HepG2 (cell line): Measurements from ENCODE around the gene PLXNC1. TPM values are rescaled to one million over a fixed set of nuclear protein-coding genes. Genes with fewer than 3 reads are reported as not detected.

Experiments
- ATAC-seq: fragments of 200-7000 bp; cut with Tn5 transposase; 3 replicates; pipeline ENCODE4 v1.9.1; 2020; ENCODE audit warnings: mild to moderate bottlenecking, moderate library complexity
- BruUV-seq: library from RNA; stranded (reverse); fragments of 400-500 nt; replicated peaks from 2 replicates; lab custom pipeline; 2021; lab: Mats Ljungman, UMichigan
- CTCF ChIA-PET: fragments of 300-600 bp; formaldehyde crosslinking; extraction: SDS; loops from one replicate; lab custom pipeline; 2021; ENCODE audit warnings: low total read pairs, inconsistent platforms, low intra/inter-chr PET ratio; lab: Yijun Ruan, JAX
- POLR2A ChIA-PET: fragments of 350-600 bp; sonication (Branson Sonifier 250); formaldehyde crosslinking; loops from one replicate; lab custom pipeline; 2020; ENCODE audit warnings: antibody characterized with exemption, inconsistent platforms; lab: Yijun Ruan, JAX
- DNase-seq: peaks from one replicate; pipeline ENCODE4 v3.0.0-alpha.2; 2015; ENCODE audit warnings: low spot score
- FAIRE-seq: peaks from 3 replicates; lab custom pipeline; 2011; peaks lifted over from hg19 to GRCh38; lab: Jason Lieb, UNC
- H2AFZ ChIP-seq: one replicate; pipeline ENCODE4 v1.6.1; 2011; ENCODE audit warnings: low read length, inconsistent platforms
- H3K27ac ChIP-seq: fragments of 300-600 bp; 3 replicates; pipeline ENCODE4 v1.8.0; 2011; ENCODE audit warnings: mixed run types, mild to moderate bottlenecking, mixed read lengths, low read length, inconsistent platforms; ENCODE audit not compliant: insufficient read depth; ENCODE audit errors: extremely low read length
- H3K27me3 ChIP-seq, 2 experiments: fragments of 200-600 bp in 1 of 2; 2 replicates in 1 of 2; 3 replicates in 1 of 2; pipeline versions ENCODE4 v1.6.0 to v1.8.0; 2011; ENCODE audit warnings: low read length in 2 of 2, mild to moderate bottlenecking in 2 of 2, moderate library complexity in 2 of 2, inconsistent platforms in 1 of 2; ENCODE audit not compliant: insufficient read depth in 2 of 2, control insufficient read depth in 1 of 2
- H3K36me3 ChIP-seq, 2 experiments: fragments of 200-600 bp in 1 of 2; replicated peaks in 1 of 2; 2 replicates in 1 of 2; 3 replicates in 1 of 2; pipeline versions ENCODE4 v1.5.1 to v1.8.0; 2011; ENCODE audit warnings: low read length in 2 of 2, inconsistent platforms in 1 of 2; ENCODE audit not compliant: insufficient read depth in 2 of 2, control insufficient read depth in 1 of 2
- H3K4me1 ChIP-seq: 2 replicates; pipeline ENCODE4 v1.5.1; 2012; ENCODE audit warnings: low read length, inconsistent platforms; ENCODE audit not compliant: insufficient read depth
- H3K4me2 ChIP-seq: 2 replicates; pipeline ENCODE4 v1.6.0; 2011; ENCODE audit warnings: low read depth, low read length, inconsistent platforms
- H3K4me3 ChIP-seq, 3 experiments: fragments of 200-600 bp in 1 of 3; sonication (generic), shearing (Covaris generic) in 1 of 3; replicated peaks in 1 of 3; 2 replicates each; pipeline ENCODE4 v1.5.1; 2011 to 2016; ENCODE audit warnings: low read length in 3 of 3, inconsistent platforms in 2 of 3, low read depth in 2 of 3, mild to moderate bottlenecking in 2 of 3, control low read depth in 1 of 3, mixed read lengths in 1 of 3; ENCODE audit not compliant: insufficient read depth in 1 of 3
- H3K79me2 ChIP-seq: one replicate; pipeline ENCODE4 v1.6.1; 2011; ENCODE audit warnings: low read length, inconsistent platforms; ENCODE audit not compliant: insufficient read depth
- H3K9ac ChIP-seq: 2 replicates; pipeline ENCODE4 v1.6.0; 2011; ENCODE audit warnings: mild to moderate bottlenecking, low read depth, low read length, inconsistent platforms; ENCODE audit not compliant: insufficient read depth
- H3K9me3 ChIP-seq: 2 replicates; pipeline ENCODE4 v1.5.1; 2012; ENCODE audit warnings: mild to moderate bottlenecking, low read length
- H4K20me1 ChIP-seq: 2 replicates; pipeline ENCODE4 v1.6.0; 2011; ENCODE audit warnings: inconsistent platforms, mild to moderate bottlenecking, low read length, moderate library complexity; ENCODE audit not compliant: insufficient read depth
- ARNTL ChIP-seq: sonication (generic); formaldehyde crosslinking; IDR thresholded peaks from 2 replicates; pipeline ENCODE4 v1.4.0; 2020; ENCODE audit warnings: mild to moderate bottlenecking, missing genetic modification reagents
- HOXA9 ChIP-seq: sonication (generic); formaldehyde crosslinking; IDR thresholded peaks from 2 replicates; pipeline ENCODE4 v1.8.1; 2022; ENCODE audit warnings: missing genetic modification reagents, mild to moderate bottlenecking, moderate library complexity, borderline replicate concordance
- NKX3-1 ChIP-seq: sonication (generic); formaldehyde crosslinking; IDR thresholded peaks from 2 replicates; pipeline ENCODE4 v1.5.0; 2020; ENCODE audit warnings: missing genetic modification reagents
- NR2F2 ChIP-seq: IDR thresholded peaks from 2 replicates; pipeline ENCODE4 v1.6.1; 2012; ENCODE audit warnings: low read depth, inconsistent platforms, borderline replicate concordance
- PAF1 ChIP-seq: IDR thresholded peaks from 2 replicates; pipeline ENCODE4 v1.6.1; 2016; ENCODE audit warnings: missing genetic modification reagents, missing compliant biosample characterization
- RAD51 ChIP-seq: fragments of 450-650 bp; IDR thresholded peaks from 2 replicates; pipeline ENCODE4 v1.6.1; 2016; ENCODE audit warnings: borderline replicate concordance
- WIZ ChIP-seq: sonication (generic); formaldehyde crosslinking; IDR thresholded peaks from 2 replicates; pipeline ENCODE4 v1.5.1; 2020; ENCODE audit warnings: mild to moderate bottlenecking, missing genetic modification reagents
- ZNF274 ChIP-seq: sonication (generic); formaldehyde crosslinking; IDR thresholded peaks from 2 replicates; pipeline ENCODE4 v1.5.1; 2020; ENCODE audit warnings: mild to moderate bottlenecking, missing genetic modification reagents
- ZNF577 ChIP-seq: sonication (generic); formaldehyde crosslinking; IDR thresholded peaks from 2 replicates; pipeline ENCODE4 v1.4.0; 2020; ENCODE audit warnings: mild to moderate bottlenecking, low read depth, missing genetic modification reagents, borderline replicate concordance
- ZNF816 ChIP-seq: sonication (generic); formaldehyde crosslinking; IDR thresholded peaks from 2 replicates; pipeline ENCODE4 v1.8.0; 2022; ENCODE audit warnings: missing genetic modification reagents, mild to moderate bottlenecking, borderline replicate concordance
- ZSCAN21 ChIP-seq: sonication (generic); formaldehyde crosslinking; IDR thresholded peaks from 2 replicates; pipeline ENCODE4 v1.8.0; 2022; ENCODE audit warnings: mild to moderate bottlenecking, missing genetic modification reagents, moderate library complexity, borderline replicate concordance
- WGBS: methylation state at CpG from one replicate; pipeline ENCODE4 v1.1.6; 2017; ENCODE audit warnings: low lambda C conversion rate; 5-methylcytosine and 5-hydroxymethylcytosine counted together
- in situ Hi-C: cut with HindIII; loops from 2 replicates; pipeline ENCODE4 v1.10.0; 2017; ENCODE audit warnings: low pct_unique_long_range_greater_than_20kb; ENCODE audit not compliant: extremely low pct_ligation_motif_present
- intact Hi-C: fragments of 100-400 bp; cut with micrococcal nuclease; formaldehyde crosslinking; loops from one replicate; pipeline ENCODE4 v1.10.0; 2022; ENCODE audit not compliant: unreplicated experiment
- polyA plus RNA-seq, 8 experiments: library from polyadenylated mRNA; depleted of rRNA in 3 of 8; stranded (reverse) in 7 of 8; unstranded in 1 of 8; fragments of >200 nt; fragmentation: Illumina TruSeq in 4 of 8; extraction: Trizol in 4 of 8; gene quantifications; 2 replicates each; pipeline versions ENCODE4 v1.2.1 to v1.2.3, GENCODE V29; 2011 to 2016; ENCODE audit warnings: low read depth in 4 of 8, missing spikeins in 1 of 8, mixed read lengths in 1 of 8; ENCODE audit not compliant: insufficient read depth in 1 of 8
- total RNA-seq, 5 experiments: library from RNA; depleted of rRNA; stranded (reverse); fragments of >200 nt; fragmentation: Illumina TruSeq; extraction: Trizol; gene quantifications; 2 replicates each; pipeline ENCODE4 v1.2.3, GENCODE V29; 2016; ENCODE audit warnings: low read depth in 1 of 5
- TF ChIP-seq, protein P1 (sequence below): sonication (generic); formaldehyde crosslinking; IDR thresholded peaks from 2 replicates; pipeline ENCODE4 v1.4.0; 2020; ENCODE audit warnings: missing genetic modification reagents
- TF ChIP-seq, protein P2 (sequence below): sonication (generic); formaldehyde crosslinking; IDR thresholded peaks from 2 replicates; pipeline ENCODE4 v1.8.1; 2023; ENCODE audit warnings: mild to moderate bottlenecking, moderate library complexity, missing genetic modification reagents

PLXNC1 gene
- total and polyA plus RNA-seq, 2 of the 13 experiments (the other 11 are each of a cell fraction or from before 2014, with no cell fraction given): 6.6 to 11.2 TPM

DNA sequence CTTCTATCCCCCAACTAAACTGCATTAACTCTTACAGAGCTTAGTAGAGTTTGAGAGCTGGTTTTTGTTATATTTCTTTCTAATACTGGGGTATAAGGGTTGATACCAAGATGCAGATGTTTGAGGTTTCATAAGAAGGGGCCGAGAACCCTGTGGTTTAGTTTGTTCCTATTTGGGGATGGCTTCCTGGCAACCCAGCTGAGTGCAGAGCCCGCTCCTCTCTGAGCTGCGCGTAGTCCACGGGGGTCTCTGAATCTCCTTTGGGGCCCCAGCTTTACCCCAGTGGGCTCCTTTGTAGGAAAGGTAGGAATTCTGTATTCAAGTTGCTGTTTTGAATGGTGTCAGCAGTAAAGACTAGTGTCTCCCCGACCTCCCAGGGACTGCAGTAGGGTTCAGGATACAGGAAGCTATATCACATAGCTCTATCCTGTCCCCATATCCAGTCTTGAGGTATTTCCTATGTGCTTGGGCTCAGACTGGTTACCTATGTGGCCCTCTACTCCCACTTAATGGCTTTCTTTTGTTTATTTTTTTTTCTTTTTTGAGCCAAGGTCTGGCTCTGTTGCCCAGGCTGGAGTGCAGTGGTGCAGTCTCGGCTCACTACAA, 25.4 kb downstream of the PLXNC1 start:
- Histone ChIP-seq H3K9me3 (peaks cover 10% of the 10 kb centered on the region), H3K9ac (no peak overlapping the region; the same call in 1 of the 2 replicates), H3K79me2 (no peaks in the 10 kb centered on the region), H3K27ac (peak overlapping the region; percentile 59), H3K27me3 (no peaks in the 10 kb centered on the region), H4K20me1 (no peaks in the 10 kb centered on the region), H3K36me3 (peaks cover 0 to 4% of the 10 kb centered on the region in 2 experiments; a peak in 3 of 5 replicates), H3K4me1 (peaks cover 61% of the 10 kb centered on the region)
- no peak for ATAC-seq
- no peak for DNase-seq
- FAIRE-seq: no peak
- intact Hi-C loops: loop anchor here (1.0 kb wide), 3 partner anchors 10 to 57 kb away; no protein-coding TSS in a partner anchor
- TF ChIP-seq PAF1: no peak
- no peak for TF ChIP-seq NR2F2
- no peak for TF ChIP-seq RAD51
- TF ChIP-seq ZNF816: no peak
- no peak for TF ChIP-seq WIZ (CRISPR knock-in tag)
- TF ChIP-seq NKX3-1: no peak
- no peak for TF ChIP-seq ZNF274
- TF ChIP-seq, protein P1, sequence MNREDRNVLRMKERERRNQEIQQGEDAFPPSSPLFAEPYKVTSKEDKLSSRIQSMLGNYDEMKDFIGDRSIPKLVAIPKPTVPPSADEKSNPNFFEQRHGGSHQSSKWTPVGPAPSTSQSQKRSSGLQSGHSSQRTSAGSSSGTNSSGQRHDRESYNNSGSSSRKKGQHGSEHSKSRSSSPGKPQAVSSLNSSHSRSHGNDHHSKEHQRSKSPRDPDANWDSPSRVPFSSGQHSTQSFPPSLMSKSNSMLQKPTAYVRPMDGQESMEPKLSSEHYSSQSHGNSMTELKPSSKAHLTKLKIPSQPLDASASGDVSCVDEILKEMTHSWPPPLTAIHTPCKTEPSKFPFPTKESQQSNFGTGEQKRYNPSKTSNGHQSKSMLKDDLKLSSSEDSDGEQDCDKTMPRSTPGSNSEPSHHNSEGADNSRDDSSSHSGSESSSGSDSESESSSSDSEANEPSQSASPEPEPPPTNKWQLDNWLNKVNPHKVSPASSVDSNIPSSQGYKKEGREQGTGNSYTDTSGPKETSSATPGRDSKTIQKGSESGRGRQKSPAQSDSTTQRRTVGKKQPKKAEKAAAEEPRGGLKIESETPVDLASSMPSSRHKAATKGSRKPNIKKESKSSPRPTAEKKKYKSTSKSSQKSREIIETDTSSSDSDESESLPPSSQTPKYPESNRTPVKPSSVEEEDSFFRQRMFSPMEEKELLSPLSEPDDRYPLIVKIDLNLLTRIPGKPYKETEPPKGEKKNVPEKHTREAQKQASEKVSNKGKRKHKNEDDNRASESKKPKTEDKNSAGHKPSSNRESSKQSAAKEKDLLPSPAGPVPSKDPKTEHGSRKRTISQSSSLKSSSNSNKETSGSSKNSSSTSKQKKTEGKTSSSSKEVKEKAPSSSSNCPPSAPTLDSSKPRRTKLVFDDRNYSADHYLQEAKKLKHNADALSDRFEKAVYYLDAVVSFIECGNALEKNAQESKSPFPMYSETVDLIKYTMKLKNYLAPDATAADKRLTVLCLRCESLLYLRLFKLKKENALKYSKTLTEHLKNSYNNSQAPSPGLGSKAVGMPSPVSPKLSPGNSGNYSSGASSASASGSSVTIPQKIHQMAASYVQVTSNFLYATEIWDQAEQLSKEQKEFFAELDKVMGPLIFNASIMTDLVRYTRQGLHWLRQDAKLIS (CRISPR knock-in tag): no peak
- TF ChIP-seq ZNF577 (CRISPR knock-in tag): no peak
- TF ChIP-seq ARNTL (CRISPR knock-in tag): no peak
- TF ChIP-seq, protein P2, sequence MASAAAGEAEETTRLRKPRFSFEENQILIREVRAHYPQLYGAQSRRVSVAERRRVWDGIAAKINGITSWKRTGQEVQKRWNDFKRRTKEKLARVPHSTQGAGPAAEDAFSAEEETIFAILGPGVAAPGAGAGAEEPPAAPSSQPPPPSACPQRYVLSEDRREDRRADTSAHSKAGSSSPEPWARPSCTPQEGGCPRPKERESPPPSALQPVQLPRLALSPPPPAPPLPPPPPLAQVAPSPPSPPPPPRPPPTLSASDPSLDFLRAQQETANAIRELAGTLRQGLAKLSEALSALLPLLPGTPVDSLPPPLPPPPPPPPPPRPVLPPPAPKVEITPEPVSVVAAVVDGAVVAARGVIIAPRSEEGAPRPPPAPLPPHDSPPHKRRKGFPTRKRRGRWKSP (CRISPR knock-in tag): peak; percentile 8; the same call in 1 of the 2 replicates
- no peak for TF ChIP-seq ZSCAN21
- 0 out of 2 replicates have a peak, but pooled peaks have one; percentile 5 for TF ChIP-seq HOXA9 (CRISPR knock-in tag)
- TF ChIP-seq, all 625 proteins: peak for 2
- no TSS peak for BruUV-seq
- Histone ChIP-seq H3K4me3 (no peak overlapping the region), H3K4me2 (no peak overlapping the region), H2AFZ (no peak overlapping the region)
- ChIA-PET CTCF (interaction anchor here (1.4 kb wide), 1 partner anchor 10 kb away, joined by 4 read pairs; no protein-coding TSS in a partner anchor), POLR2A (interaction anchor here (0.9 to 4.2 kb wide), 4 partner anchors 9 to 28 kb away, joined by 3 to 40 read pairs (median 20); no protein-coding TSS in a partner anchor)
- in situ Hi-C loops: loop anchor here (5.0 kb wide), 1 partner anchor 59 kb away; no protein-coding TSS in a partner anchor
- WGBS: 96% methylated on average over 7 of the region's 7 CpGs
